GM23338 (cell line): ENCODE measurements around the gene DPYSL3.

Experiments
- JUNB ChIP-seq: IDR thresholded peaks from one replicate; pipeline ENCODE4 v1.6.1; 2016; ENCODE audit warnings: antibody characterized with exemption; ENCODE audit not compliant: unreplicated experiment
- POLR2AphosphoS5 ChIP-seq: IDR thresholded peaks from 2 replicates; pipeline ENCODE4 v1.6.1; 2016; ENCODE audit warnings: antibody characterized with exemption, low read depth
- TF ChIP-seq, protein P1 (sequence below), 2 experiments: fragments of 200-600 bp in 1 of 2; sonication (generic) in 1 of 2; conservative IDR thresholded peaks; 2 replicates each; pipeline versions ENCODE4 v1.5.1 to v1.6.1; 2016 to 2017; ENCODE audit warnings: antibody characterized with exemption in 2 of 2, low read depth in 2 of 2, mild to moderate bottlenecking in 2 of 2, moderate library complexity in 1 of 2
- TF ChIP-seq, protein P2 (sequence below): IDR thresholded peaks from 2 replicates; pipeline ENCODE4 v1.6.1; 2016; ENCODE audit warnings: antibody characterized with exemption
- TF ChIP-seq, protein P3 (sequence below): IDR thresholded peaks from one replicate; pipeline ENCODE4 v1.6.1; 2018; ENCODE audit warnings: antibody characterized with exemption; ENCODE audit not compliant: unreplicated experiment

DNA sequence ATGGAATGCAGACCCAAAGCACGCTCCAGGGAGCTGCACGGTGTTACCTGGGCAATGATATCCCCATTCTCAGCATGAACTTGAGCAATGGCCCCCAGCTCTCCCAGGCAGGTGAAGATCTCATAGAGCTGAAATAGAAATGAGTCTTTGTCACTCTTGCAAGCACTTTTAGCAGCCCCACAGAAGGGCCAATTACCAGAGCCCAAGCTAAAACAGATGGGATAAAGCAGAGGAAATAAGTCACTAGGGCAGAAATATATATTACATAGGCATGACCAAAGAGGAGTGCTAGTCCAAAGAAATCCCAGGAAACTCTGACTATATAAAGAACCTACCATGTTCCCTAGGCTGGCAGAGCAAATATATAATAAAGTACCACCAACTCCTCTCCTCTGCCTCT, 97.3 kb downstream of the DPYSL3 start:
- TF ChIP-seq POLR2AphosphoS5: no peak; the same call in 1 of the 2 replicates
- TF ChIP-seq, protein P1, sequence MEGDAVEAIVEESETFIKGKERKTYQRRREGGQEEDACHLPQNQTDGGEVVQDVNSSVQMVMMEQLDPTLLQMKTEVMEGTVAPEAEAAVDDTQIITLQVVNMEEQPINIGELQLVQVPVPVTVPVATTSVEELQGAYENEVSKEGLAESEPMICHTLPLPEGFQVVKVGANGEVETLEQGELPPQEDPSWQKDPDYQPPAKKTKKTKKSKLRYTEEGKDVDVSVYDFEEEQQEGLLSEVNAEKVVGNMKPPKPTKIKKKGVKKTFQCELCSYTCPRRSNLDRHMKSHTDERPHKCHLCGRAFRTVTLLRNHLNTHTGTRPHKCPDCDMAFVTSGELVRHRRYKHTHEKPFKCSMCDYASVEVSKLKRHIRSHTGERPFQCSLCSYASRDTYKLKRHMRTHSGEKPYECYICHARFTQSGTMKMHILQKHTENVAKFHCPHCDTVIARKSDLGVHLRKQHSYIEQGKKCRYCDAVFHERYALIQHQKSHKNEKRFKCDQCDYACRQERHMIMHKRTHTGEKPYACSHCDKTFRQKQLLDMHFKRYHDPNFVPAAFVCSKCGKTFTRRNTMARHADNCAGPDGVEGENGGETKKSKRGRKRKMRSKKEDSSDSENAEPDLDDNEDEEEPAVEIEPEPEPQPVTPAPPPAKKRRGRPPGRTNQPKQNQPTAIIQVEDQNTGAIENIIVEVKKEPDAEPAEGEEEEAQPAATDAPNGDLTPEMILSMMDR (conservative IDR thresholded peaks at IDR 0.05; ENCODE audit: low read depth in 2 of 2): no peak
- TF ChIP-seq, protein P2, sequence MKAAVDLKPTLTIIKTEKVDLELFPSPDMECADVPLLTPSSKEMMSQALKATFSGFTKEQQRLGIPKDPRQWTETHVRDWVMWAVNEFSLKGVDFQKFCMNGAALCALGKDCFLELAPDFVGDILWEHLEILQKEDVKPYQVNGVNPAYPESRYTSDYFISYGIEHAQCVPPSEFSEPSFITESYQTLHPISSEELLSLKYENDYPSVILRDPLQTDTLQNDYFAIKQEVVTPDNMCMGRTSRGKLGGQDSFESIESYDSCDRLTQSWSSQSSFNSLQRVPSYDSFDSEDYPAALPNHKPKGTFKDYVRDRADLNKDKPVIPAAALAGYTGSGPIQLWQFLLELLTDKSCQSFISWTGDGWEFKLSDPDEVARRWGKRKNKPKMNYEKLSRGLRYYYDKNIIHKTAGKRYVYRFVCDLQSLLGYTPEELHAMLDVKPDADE: no peak
- TF ChIP-seq, protein P3, sequence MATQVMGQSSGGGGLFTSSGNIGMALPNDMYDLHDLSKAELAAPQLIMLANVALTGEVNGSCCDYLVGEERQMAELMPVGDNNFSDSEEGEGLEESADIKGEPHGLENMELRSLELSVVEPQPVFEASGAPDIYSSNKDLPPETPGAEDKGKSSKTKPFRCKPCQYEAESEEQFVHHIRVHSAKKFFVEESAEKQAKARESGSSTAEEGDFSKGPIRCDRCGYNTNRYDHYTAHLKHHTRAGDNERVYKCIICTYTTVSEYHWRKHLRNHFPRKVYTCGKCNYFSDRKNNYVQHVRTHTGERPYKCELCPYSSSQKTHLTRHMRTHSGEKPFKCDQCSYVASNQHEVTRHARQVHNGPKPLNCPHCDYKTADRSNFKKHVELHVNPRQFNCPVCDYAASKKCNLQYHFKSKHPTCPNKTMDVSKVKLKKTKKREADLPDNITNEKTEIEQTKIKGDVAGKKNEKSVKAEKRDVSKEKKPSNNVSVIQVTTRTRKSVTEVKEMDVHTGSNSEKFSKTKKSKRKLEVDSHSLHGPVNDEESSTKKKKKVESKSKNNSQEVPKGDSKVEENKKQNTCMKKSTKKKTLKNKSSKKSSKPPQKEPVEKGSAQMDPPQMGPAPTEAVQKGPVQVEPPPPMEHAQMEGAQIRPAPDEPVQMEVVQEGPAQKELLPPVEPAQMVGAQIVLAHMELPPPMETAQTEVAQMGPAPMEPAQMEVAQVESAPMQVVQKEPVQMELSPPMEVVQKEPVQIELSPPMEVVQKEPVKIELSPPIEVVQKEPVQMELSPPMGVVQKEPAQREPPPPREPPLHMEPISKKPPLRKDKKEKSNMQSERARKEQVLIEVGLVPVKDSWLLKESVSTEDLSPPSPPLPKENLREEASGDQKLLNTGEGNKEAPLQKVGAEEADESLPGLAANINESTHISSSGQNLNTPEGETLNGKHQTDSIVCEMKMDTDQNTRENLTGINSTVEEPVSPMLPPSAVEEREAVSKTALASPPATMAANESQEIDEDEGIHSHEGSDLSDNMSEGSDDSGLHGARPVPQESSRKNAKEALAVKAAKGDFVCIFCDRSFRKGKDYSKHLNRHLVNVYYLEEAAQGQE: no peak
- no peak for TF ChIP-seq JUNB
